Gastroesophageal sphincter (tissue), 4 donors: ENCODE measurements around the gene TRMT2A. TPM values are rescaled to one million over a fixed set of nuclear protein-coding genes. Genes with fewer than 3 reads are reported as not detected.

Experiments
- ATAC-seq: fragments of 150-250 bp; one replicate; pipeline ENCODE4 v1.9.1; 2016; ENCODE audit warnings: mild to moderate bottlenecking, moderate library complexity
- H3K27ac ChIP-seq, 4 donors: fragments of 200-600 bp; sonication (generic) in 3 of 4; 1 replicate in 3 of 4; 2 replicates in 1 of 4; pipeline ENCODE4 v1.5.1; 2016 to 2019
- H3K27me3 ChIP-seq: fragments of 200-600 bp; sonication (generic); one replicate; pipeline ENCODE4 v1.5.1; 2019
- H3K36me3 ChIP-seq, 2 donors: fragments of 200-600 bp; sonication (generic); one replicate each; pipeline ENCODE4 v1.5.1; 2019; ENCODE audit warnings: control low read depth in 1 of 2
- H3K4me1 ChIP-seq, 3 donors: fragments of 200-600 bp; sonication (generic); 1 replicate in 2 of 3; 2 replicates in 1 of 3; pipeline ENCODE4 v1.5.1; 2016 to 2019; ENCODE audit warnings: control low read depth in 2 of 3
- H3K4me3 ChIP-seq, 2 donors: fragments of 200-600 bp; sonication (generic); one replicate each; pipeline ENCODE4 v1.5.1; 2019; ENCODE audit warnings: mild to moderate bottlenecking in 1 of 2, moderate library complexity in 1 of 2
- H3K9me3 ChIP-seq, 3 donors: fragments of 200-600 bp; sonication (generic); one replicate each; pipeline ENCODE4 v1.5.1; 2017 to 2019; ENCODE audit warnings: control low read depth in 2 of 3
- CTCF ChIP-seq, 4 experiments: fragments of 200-600 bp in 2 of 4; fragments of 450-650 bp in 2 of 4; sonication (generic) in 1 of 4; IDR thresholded peaks; one replicate each; pipeline ENCODE4 v1.5.1; 2017 to 2019; ENCODE audit warnings: antibody characterized with exemption in 4 of 4, mild to moderate bottlenecking in 2 of 4, moderate library complexity in 2 of 4
- EP300 ChIP-seq: sonication (generic); formaldehyde crosslinking; IDR thresholded peaks from one replicate; pipeline ENCODE4 v1.6.1; 2017; ENCODE audit warnings: antibody characterized with exemption, mild to moderate bottlenecking
- POLR2A ChIP-seq, 2 donors: fragments of 450-650 bp; IDR thresholded peaks; one replicate each; pipeline ENCODE4 v1.6.1; 2017; ENCODE audit warnings: antibody characterized with exemption in 2 of 2, mild to moderate bottlenecking in 2 of 2, moderate library complexity in 1 of 2
- POLR2AphosphoS5 ChIP-seq: sonication (generic); formaldehyde crosslinking; IDR thresholded peaks from one replicate; pipeline ENCODE4 v1.6.1; 2017; ENCODE audit warnings: antibody characterized with exemption
- WGBS, 2 donors: methylation state at CpG; one replicate each; pipeline ENCODE4 v1.1.5; 2018; ENCODE audit warnings: low coverage in 1 of 2; 5-methylcytosine and 5-hydroxymethylcytosine counted together
- total RNA-seq, 4 donors: library from RNA; depleted of rRNA; stranded (reverse); fragments of >200 nt; gene quantifications; one replicate each; pipeline ENCODE4 v1.1.0, GENCODE V29; 2016

Gene TRMT2A
- total RNA-seq, 4 donors from 2014 or later = 24.1 to 57.0 (median 36.3) TPM

GRCh38 chr22:20143883-20144665 is 27.0 kb upstream of the TRMT2A start:
- H3K27ac ChIP-seq = no peak overlapping the region
- no peaks in the 10 kb centered on the region for H3K9me3 ChIP-seq
- H3K4me1 ChIP-seq = no peaks in the 10 kb centered on the region
- TF ChIP-seq CTCF (IDR thresholded peaks at IDR 0.05) (no peak), EP300 (no peak), POLR2AphosphoS5 (no peak)
- H3K4me3 ChIP-seq = no peak overlapping the region
- ATAC-seq = no peak
- no CpG with 5 or more reads among the region's 19 CpGs for WGBS, 2 donors
- peaks cover 0 to 75% of the 10 kb centered on the region in 2 donors for H3K36me3 ChIP-seq
- no peaks in the 10 kb centered on the region for H3K27me3 ChIP-seq

GRCh38 chr22:20142711-20143621 is 25.9 kb upstream of the TRMT2A start:
- H3K27me3 ChIP-seq = no peaks in the 10 kb centered on the region
- H3K36me3 ChIP-seq = peaks cover 0 to 76% of the 10 kb centered on the region in 2 donors
- no peak overlapping the region for H3K4me3 ChIP-seq
- peaks cover 0 to 9% (median 2%) of the 10 kb centered on the region in 3 donors for H3K4me1 ChIP-seq
- ATAC-seq = no peak
- H3K27ac ChIP-seq = no peak overlapping the region
- TF ChIP-seq POLR2AphosphoS5 (no peak), EP300 (no peak)
- no peaks in the 10 kb centered on the region for H3K9me3 ChIP-seq
- 100% methylated on average over 1 of the region's 65 CpGs; no CpG with 5 or more reads in 1 of the 2 donors for WGBS, 2 donors

- H3K9me3 ChIP-seq = no peaks in the 10 kb centered on the region
- no peak for TF ChIP-seq CTCF (IDR thresholded peaks at IDR 0.05)
- TF ChIP-seq POLR2A (IDR thresholded peaks at IDR 0.05) = no peak
- TF ChIP-seq POLR2AphosphoS5 = no peak
- TF ChIP-seq EP300 = no peak
- peaks cover 0 to 25% (median 17%) of the 10 kb centered on the region in 3 donors for H3K4me1 ChIP-seq
- H3K27ac ChIP-seq = no peak overlapping the region
- H3K4me3 ChIP-seq = no peak overlapping the region
- peaks cover 0 to 67% of the 10 kb centered on the region in 2 donors for H3K36me3 ChIP-seq
- H3K27me3 ChIP-seq = no peaks in the 10 kb centered on the region
- WGBS, 2 donors = no CpG with 5 or more reads among the region's 22 CpGs
- ATAC-seq = no peak
Measured at GRCh38 chr22:20141186-20142077, 24.4 kb upstream of the TRMT2A start.

GRCh38 chr22:20140521-20140964 is 23.5 kb upstream of the TRMT2A start:
- no peak for TF ChIP-seq POLR2AphosphoS5
- TF ChIP-seq EP300 = no peak
- TF ChIP-seq CTCF (IDR thresholded peaks at IDR 0.05) = no peak
- no peak for TF ChIP-seq POLR2A (IDR thresholded peaks at IDR 0.05)
- Histone ChIP-seq H3K4me1 (peaks cover 0 to 34% (median 26%) of the 10 kb centered on the region in 3 donors), H3K27me3 (no peaks in the 10 kb centered on the region), H3K9me3 (no peaks in the 10 kb centered on the region), H3K36me3 (peaks cover 0 to 65% of the 10 kb centered on the region in 2 donors), H3K4me3 (no peak overlapping the region), H3K27ac (no peak overlapping the region)
- no peak for ATAC-seq
- no CpG with 5 or more reads among the region's 17 CpGs for WGBS, 2 donors

- peaks cover 0 to 38% (median 31%) of the 10 kb centered on the region in 3 donors for H3K4me1 ChIP-seq
Measured at GRCh38 chr22:20140107-20140445, 23.1 kb upstream of the TRMT2A start.

More at GRCh38 chr22:20140107-20140445, 23.1 kb upstream of the TRMT2A start:
- no peak for ATAC-seq
- Histone ChIP-seq H3K27ac (no peak overlapping the region), H3K9me3 (no peaks in the 10 kb centered on the region), H3K36me3 (peaks cover 0 to 60% of the 10 kb centered on the region in 2 donors), H3K27me3 (no peaks in the 10 kb centered on the region), H3K4me3 (no peak overlapping the region)
- no CpG with 5 or more reads among the region's 11 CpGs for WGBS, 2 donors
- TF ChIP-seq CTCF (IDR thresholded peaks at IDR 0.05) = no peak
- TF ChIP-seq POLR2A (IDR thresholded peaks at IDR 0.05) = no peak
- no peak for TF ChIP-seq EP300
